HUDEP-2 (cell line): Measurements from ENCODE around the gene PNPLA1.

Experiments
- DNase-seq, 76 experiments: peaks; one replicate each; lab custom pipeline; 2025; ENCODE audit not compliant: unreplicated experiment in 76 of 76; lab: John Stamatoyannopoulos, UW

The PNPLA1 gene

GRCh38 chr6:36283608-36284007, 13.7 kb downstream of the PNPLA1 start:
- no peak for DNase-seq

- DNase-seq: no peak
Measured at GRCh38 chr6:36284359-36284758, 14.5 kb downstream of the PNPLA1 start.

- DNase-seq: no peak
Measured at GRCh38 chr6:36285187-36285671, 15.4 kb downstream of the PNPLA1 start.

- peak in 3 of 76 experiments; percentile 12 to 22 (median 21) for DNase-seq
Measured at GRCh38 chr6:36285797-36286196, 15.9 kb downstream of the PNPLA1 start.

GRCh38 chr6:36286858-36287257, 17.0 kb downstream of the PNPLA1 start:
- DNase-seq: no peak

GRCh38 chr6:36289281-36289878, 19.5 kb downstream of the PNPLA1 start:
- DNase-seq: no peak

- peak in 46 of 76 experiments; percentile 15 to 71 (median 40) for DNase-seq
Measured at GRCh38 chr6:36290668-36291620, 21.1 kb downstream of the PNPLA1 start.

- DNase-seq: no peak
Measured at GRCh38 chr6:36292170-36292569, 22.3 kb downstream of the PNPLA1 start.

GRCh38 chr6:36296240-36296639, 26.4 kb downstream of the PNPLA1 start:
- no peak for DNase-seq

- no peak for DNase-seq
Measured at GRCh38 chr6:36297051-36297450, 27.2 kb downstream of the PNPLA1 start.

- DNase-seq: no peak
Measured at GRCh38 chr6:36297511-36297910, 27.7 kb downstream of the PNPLA1 start.

- DNase-seq: no peak
Measured at GRCh38 chr6:36298027-36298426, 28.2 kb downstream of the PNPLA1 start.

- no peak for DNase-seq
Measured at GRCh38 chr6:36301085-36301658, 31.3 kb downstream of the PNPLA1 start.

- no peak for DNase-seq
Measured at GRCh38 chr6:36301781-36302180, 31.9 kb downstream of the PNPLA1 start.

GRCh38 chr6:36302227-36302976, 32.5 kb downstream of the PNPLA1 start:
- DNase-seq: peak in 74 of 76 experiments; percentile 38 to 96 (median 88)

GRCh38 chr6:36305885-36306284, 36.0 kb downstream of the PNPLA1 start:
- DNase-seq: no peak

GRCh38 chr6:36306375-36306774, 36.5 kb downstream of the PNPLA1 start:
- no peak for DNase-seq

GRCh38 chr6:36308514-36308913, 38.7 kb downstream of the PNPLA1 start:
- no peak for DNase-seq

GRCh38 chr6:36309203-36309602, 39.3 kb downstream of the PNPLA1 start:
- DNase-seq: no peak

GRCh38 chr6:36309900-36310299, 40.0 kb downstream of the PNPLA1 start:
- DNase-seq: no peak
